Stimulated activated CD4-positive, alpha-beta T cell treated with anti-CD3 and anti-CD28 coated beads, Interleukin-1b, Interleukin-23, amount 100 ng/mL, for 24 hours (primary cell): ENCODE results near the gene GFAP.

Experiments used
- DNase-seq, 4 experiments: peaks; one replicate each; pipeline ENCODE4 v3.0.0-alpha.2; 2020; ENCODE audit warnings: low read depth in 4 of 4, low spot score in 1 of 4

The GFAP gene

GRCh38 chr17:44915862-44916780 is 821 bp upstream of the GFAP start:
- DNase-seq = no peak

DNA sequence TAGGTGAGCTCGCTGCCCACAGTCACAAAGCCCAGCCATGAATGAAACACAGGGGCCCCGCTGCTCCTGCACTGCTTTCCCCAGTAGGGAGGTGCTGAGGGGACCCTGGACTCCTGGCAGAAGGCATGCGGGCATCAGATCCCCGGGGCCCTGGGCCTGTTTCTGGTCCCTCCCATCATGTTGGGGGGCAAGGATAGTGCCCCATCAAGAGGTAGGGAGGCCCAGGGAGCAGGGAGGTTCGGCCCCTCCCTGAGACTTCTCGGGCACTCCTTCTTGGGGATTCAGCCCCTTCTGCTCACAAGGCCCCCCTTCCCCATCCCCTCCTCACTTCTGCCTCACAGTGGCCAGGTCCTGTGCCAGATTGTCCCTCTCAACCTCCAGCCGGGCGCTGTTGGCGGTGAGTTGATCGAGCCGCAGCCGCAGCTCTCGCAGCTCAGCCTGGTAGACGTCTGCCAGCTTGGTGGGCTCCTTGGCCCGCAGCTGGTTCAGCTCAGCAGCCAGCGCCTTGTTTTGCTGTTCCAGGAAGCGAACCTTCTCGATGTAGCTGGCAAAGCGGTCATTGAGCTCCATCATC is 515 bp downstream of the GFAP start:
- no peak for DNase-seq

GRCh38 chr17:44914148-44914547 is 1.2 kb downstream of the GFAP start:
- DNase-seq = no peak

- DNase-seq = no peak
Measured at GRCh38 chr17:44913676-44914075, 1.6 kb downstream of the GFAP start.

GRCh38 chr17:44912763-44913544 is 2.3 kb downstream of the GFAP start:
- no peak for DNase-seq

- DNase-seq = peak in 1 of 4 experiments; percentile 25
Measured at GRCh38 chr17:44911133-44912001, 3.9 kb downstream of the GFAP start.

- DNase-seq = no peak
Measured at GRCh38 chr17:44910231-44911106, 4.8 kb downstream of the GFAP start.

DNA sequence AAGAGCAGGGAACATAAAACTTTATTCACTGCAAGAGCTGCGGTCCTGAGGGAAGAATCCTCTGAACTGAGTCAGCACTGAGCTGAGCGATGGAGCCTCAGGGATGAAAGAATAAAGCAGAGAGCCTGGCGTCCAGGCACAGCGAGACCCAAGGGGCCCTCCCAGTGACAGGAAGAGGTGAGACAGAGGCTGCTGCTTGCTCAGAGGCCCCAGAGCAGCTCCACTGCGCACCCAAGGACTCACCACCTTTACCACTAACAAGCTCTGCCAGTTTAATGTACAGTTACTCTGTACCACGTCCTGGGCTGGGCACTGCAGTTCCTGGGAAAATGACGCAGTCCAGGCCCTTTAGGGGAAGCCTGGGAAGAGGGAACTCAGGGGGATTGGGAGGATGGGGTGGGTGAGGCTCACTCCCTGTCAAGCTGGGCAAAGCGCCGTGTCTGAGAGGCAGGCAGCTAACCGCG is 5.6 kb downstream of the GFAP start:
- no peak for DNase-seq

DNA sequence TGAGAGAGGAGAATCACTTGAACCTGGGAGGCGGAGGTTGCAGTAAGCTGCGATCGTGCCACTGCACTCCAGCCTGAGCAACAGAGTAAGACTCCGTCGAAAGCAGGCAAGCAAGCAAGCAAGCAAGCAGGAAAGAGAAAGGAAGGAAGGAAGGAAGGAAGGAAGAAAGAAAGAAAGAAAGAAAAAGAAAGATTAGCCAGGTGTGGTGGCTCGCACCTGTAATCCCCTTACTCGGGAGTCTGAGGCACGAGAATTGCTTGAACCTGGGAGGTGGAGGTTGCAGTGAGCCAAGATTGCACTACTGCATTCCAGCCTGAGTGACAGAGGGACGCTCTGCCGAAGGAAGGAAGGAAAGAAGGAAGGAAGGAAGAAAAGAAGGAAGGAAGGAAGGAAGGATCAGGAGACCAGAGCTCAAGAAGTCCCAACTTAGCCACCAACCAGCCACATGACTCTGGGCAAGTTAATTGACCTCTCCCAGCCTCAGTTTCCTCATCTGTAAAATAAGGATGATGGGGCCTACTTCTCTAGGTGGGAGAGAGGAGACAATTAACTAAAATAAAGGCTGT is 6.5 kb downstream of the GFAP start:
- DNase-seq = no peak

DNA sequence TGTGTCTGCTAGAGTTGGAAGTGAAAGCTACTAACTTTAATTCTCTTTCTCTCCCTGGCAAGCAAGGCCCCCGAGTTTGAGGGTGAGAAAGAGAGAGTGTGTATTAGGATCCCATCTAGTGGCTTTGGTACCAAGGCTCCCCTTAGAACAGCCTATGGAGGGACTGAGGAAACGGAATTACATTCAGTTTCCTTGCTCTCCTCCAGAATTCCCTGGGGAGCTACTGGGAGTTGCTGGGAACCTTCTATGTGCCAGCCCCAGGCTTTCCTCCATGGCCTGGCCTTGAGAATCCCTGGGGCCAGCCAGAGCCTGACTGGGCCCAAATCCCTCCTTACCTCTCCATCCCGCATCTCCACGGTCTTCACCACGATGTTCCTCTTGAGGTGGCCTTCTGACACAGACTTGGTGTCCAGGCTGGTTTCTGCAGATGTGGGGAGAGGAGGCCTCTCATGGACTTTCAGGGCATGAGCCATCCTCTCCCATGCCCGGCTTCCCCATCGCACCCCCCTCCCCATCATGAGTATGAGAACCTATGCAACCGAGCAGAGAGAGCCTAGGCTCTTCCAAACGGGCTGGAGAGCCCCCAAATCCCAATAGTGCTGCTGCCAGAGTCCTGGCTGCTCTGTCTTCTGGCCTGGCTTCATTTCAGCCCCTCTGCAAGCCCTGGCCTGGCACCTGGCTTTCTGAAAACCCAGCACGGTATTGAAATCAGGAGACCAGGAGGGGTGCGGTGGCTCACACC is 7.4 kb downstream of the GFAP start:
- DNase-seq = no peak

DNA sequence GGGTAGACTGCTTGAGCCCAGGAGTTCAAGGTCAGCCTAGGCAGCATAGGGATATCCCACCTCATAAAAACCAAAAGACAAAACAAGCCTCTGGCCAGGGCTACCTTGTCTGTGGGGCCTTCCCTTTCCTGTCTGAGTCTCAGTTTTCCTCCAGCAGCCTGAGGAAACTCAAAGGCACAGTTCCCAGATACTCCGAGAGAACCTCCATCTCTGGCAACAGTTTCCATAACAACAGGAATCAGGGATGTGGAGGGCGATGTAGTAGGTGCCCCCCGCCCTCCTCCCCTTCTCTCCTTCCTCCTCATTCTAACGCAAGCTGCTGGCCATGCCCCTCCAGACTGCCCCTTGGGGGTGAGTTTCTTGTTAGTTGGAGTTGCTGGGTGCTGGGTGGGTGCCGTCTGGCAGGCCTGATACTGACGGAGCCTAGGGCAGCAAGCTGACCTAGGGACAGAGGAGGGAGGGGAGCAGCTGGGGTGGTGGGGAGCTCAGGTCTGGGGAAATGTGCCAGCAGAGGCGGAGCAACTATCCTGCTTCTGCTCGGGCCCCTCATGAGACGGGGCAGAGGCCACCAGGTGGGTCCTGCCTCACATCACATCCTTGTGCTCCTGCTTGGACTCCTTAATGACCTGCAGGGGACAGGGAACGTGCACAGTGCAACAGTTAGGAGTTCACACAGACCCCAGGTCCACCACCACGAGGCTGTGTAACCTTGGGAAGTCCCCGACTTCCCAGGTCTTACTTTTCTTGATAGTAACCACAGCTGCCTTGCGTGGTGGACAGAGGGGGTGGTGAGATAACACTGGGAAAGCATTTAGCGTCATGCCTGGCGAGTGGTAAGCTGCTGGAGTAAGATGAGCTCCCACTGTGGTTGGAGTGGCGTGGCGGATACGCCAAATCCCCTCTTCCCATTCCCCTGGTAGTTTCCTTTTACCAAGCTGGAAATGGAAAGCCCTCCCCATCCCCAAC is 8.3 kb downstream of the GFAP start:
- no peak for DNase-seq

DNA sequence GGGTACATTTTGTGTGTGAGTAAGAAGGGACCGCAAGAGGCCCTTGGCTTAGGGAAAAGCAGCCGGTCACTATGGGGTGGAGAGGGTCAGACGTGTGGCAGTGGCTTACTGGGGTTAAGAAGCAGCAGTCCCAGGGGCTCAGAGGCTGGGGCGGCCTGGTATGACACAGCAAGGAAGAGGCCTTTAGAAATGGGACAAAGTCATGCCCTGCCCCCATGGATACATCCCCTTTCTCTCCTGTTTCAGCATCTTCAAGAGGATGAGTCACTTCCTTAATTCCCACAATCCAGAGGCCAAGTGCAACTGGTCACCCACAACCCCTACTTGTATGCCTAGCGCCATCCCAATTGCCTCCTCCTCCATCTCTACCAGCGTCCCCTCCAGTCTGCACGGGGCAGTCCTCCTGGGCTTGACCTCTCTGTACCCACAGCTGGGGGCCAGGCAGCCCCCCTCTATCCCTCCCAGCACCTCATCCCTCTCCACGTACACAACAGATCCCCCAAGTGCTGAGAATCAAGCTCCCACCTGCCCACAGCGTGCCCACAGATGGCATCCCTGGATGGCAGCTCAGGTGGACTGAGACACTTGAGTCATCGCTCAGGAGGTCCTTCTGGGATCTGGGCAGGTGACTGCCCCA is 9.2 kb downstream of the GFAP start:
- no peak for DNase-seq

- DNase-seq = no peak
Measured at GRCh38 chr17:44905006-44906000, 10.0 kb downstream of the GFAP start.

GRCh38 chr17:44904001-44904984 is 11.0 kb downstream of the GFAP start:
- DNase-seq = no peak
